HG02588 (cell line): ENCODE data around the gene TACC2.
"Not testable (repeated sequence)": the region's sequence is repeated elsewhere in the genome, so short reads cannot be mapped to it uniquely, and the experiment has no call there.

Source experiments
- ATAC-seq: cut with Tn5 transposase; IDR thresholded peaks from one replicate; pipeline ENCODE4 v1.9.1; 2021; ENCODE audit warnings: mild to moderate bottlenecking, moderate library complexity; ENCODE audit not compliant: unreplicated experiment

TACC2 gene

DNA sequence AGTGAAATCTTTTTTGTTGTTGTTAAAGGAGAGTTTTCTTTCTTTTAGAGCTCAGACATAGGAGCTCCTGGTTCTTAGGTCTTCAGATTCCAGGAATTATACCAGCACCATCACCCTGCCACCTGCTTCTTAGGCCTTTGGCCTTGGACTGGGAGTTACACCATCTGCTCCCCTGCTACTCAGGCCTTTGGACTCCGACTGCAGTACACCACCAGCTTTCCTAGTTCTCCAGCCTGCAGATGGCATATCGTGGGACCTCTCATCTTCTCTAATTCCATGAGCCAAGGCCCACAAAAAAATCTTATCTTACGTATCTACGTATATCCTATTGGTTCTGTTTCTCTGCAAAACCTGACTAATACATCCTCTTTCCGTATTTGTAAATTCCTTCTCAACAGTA lies 5.1 kb upstream of the TACC2 start:
- no peak for ATAC-seq

DNA sequence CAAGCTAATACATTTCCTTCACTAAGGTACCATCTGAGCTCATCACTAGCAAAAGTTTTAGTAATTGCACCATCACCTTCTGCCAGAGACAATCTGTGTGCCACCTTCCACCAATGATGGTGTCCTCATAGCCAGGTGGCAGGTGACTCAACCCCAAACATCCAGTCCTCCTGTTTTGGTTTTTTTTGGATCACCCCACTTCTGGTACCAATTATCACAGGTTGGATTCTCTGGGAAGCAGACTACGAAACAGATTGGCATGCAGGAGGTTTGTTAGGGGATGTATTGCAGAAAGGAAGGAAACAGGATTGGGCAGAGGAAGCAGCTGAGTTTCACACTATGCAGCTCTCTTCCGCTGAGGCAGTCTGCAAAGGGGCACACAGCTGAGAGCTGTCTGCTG lies 4.5 kb upstream of the TACC2 start:
- no peak for ATAC-seq

DNA sequence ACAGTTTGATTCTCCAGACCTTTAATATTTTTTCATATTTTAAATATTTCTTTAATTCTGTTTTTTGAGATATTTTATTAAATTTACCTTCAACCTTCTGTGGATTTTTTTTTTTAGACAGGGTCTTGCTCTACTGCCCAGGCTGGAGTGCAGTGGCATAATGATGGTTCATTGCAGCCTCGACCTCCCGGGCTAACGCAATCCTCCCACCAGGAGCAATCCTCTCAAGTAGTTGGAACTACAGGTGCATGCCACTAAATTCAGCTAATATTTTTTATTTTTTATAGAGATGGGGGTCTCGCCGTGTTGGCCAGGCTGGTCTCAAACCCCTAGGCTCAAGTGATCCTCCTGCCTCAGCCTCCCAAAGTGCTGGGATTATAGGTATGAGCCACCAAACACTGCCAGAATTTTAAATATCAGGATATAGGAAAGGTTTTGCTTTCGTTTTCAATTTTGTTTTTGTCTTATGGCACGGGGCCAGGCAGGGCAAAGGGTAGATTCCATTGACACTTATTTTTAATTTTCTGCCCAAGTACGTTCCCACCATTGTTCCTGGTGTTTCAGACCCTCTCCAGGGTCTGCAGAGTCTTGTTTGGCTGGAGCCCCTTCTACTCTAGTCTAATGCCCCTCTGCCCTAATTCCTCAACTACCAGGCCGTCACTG lies 1.2 kb downstream of the TACC2 start:
- ATAC-seq = no peak

DNA sequence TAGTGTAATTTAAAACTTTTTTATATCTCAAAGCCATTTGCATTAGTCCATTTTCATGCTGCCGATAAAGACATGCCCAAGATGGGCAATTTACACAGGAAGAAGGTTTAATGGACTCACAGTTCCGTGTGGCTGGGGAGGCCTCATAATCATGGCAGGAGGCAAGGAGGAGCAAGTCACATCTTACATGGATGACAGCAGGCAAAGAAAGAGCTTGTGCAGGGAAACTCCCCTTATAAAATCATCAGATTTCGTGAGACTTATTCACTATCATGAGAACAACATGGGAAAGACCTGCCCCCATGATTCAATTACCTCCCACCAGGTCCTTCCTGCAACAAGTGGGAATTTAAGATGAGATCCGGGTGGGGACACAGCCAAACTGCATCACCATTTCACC lies 2.8 kb downstream of the TACC2 start:
- ATAC-seq = not testable (repeated sequence)

DNA sequence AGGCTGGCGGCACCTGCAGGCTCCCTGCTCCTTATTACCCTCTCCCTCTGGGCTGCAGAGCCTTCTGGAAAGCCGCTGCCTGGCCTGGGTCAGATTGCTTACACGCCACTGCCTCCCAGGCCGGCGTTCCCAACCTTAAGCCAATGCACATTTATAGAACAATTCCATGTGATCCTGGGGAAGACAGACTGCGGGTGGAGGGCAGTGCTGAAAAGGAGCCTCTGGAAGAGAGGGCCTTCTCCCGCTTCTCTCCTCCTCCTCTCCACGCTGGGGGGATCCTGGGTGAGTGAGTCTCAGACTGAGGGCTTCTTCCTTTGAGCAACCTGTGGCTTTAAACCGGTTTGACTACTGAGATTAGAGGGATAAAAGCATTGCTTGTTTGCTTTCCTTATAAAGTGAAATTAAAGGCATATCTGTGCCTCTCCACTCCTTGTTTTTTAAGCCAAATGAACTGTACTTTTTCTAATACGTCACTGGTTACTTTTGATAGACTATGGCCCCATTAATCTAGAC lies 5.5 kb downstream of the TACC2 start:
- no peak for ATAC-seq

DNA sequence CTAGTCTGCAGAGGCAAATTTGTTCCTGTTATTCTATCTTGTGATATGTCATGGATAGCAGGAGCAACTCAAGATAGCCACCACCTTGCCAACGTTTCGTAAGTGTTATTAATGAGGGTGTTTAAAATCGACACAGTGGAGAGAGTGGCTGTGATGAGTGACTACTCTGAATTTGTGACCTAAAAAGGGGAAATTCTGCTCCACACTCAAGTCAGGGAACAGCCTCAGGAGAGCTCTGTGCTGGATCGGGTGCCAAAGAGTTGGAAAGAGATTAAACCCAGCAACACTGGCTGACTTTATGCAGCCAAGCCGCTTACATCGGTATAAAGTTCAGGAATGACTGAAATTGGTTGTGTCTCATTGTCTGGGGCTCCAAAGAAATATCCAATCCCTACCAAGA lies 9.5 kb downstream of the TACC2 start:
- ATAC-seq = no peak

DNA sequence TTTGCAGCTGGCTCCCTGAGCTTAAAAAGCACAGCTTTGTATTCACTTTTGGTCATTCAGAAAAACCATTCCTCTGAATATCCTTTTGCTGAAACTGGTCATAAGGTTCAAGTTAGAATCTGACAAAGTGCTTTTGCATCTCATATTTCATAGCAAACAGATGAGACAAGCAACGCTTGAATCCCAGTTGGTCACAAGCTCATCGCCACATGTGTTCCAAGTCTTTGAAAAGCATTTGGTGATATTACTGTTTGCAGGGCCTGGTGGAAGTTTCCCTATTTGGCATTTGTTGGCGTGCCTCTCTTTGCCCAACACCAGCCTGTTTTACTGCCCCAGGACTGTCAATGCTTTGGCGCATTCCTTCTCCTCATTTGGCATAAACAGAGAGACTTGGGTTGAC lies 10.3 kb downstream of the TACC2 start:
- ATAC-seq = no peak

DNA sequence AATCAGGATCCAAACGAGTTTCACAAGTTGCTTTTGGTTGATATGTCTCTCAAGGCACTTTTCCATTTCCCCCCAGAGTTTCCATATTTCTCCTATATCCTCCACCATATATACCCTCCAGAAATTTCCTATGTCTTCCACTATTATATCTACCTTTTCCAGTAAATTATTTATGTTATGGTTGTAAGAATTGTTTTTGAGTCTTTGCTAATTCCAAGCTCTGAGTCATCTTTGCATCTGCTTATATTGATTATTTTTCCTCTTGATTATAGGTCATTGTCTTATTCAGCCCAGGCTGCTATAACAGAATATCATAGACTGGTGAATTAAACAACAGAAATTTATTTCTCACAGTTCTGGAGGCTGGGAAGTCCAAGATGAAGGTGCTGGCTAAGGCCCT lies 12.7 kb downstream of the TACC2 start:
- ATAC-seq = no peak

DNA sequence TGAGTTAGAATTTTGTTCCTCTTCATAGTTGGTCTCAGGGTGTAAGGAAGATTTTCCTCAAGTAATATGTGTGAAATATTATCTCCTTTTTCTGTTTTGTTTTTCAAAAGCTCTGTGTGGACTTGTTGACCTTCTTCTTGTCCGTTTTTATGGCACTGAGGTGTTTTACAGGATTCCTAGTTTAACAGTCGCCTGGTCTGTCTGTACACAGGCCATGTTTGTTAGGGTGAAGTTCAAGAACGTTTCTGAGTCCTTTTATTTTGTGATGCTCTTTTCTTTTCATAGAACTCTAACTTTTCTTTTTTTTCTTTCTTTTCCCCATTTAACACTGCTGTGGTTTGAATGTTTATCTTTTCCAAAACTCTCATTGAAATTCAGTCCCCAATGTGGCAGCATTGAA lies 18.5 kb downstream of the TACC2 start:
- ATAC-seq = no peak

DNA sequence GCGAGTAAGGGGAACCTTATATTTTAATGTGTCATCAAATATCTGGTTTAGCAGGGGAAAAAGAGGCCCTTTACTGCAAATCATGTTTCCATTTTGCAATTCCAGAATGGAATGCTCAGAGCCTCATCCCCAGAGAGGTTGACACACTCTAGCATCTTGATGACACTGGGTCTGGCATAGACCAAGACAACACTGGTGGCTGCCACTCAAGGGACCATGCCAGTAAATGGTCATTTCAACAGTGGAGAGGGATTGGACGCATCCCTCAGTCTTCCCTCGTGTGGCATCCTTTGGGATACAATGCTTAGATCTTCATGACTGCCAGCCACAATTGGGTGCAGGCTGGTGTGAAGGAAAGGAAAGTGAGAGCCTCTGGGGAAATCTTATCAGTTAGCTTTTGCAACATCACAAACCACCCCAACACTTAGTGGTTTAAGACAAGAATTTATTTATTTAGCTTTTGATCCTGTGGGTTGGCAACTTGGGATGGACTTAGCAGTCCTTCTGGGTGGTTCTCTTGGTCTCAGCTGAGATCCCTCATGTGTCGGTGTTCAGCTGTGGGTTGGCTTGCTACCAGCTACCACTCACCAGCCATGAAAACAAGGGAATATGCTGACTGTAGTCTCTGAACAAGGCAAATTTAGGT lies 21.6 kb downstream of the TACC2 start:
- no peak for ATAC-seq

DNA sequence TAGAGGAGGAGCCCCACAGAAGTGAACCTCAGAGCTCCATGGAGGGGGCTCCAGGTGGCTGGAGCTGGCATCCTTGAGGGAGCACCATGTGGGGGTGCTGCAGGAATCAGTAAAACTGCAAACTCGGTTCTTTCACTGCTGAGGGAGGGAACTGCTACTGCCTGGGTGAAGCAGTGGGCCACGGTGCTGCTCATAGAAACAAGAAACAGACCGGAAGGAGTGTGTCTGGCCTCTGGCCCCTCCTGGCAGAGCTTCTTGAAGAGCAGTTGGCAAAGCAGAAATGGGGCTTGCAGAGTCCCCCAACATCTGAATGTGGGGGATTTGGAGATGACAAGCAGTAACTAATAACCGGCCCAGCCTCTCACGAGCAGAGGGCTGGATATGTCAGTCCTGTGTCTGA lies 23.8 kb downstream of the TACC2 start:
- no peak for ATAC-seq

DNA sequence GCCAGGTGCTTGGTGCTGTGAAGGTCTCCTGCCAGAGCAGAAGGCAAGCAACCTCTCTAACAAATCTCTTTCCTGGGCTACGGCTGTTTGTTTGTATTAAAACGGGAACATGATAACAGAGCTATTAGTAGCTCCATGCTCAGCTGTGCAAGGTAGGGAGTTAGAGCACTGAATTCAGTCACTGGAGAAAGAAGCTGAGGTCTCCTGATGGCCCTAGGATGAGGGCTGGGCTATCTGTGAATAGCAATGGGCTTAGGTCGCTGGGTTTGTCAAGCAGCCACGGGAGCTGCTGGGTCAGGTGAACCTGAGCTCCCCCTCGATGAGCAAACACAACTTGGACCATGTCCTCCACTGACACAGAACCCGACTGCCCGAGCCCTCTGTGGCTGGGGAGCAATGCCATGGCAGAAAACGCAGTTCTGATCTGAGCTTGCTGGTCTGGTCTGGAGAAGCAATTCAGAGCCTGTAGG lies 24.4 kb downstream of the TACC2 start:
- no peak for ATAC-seq

DNA sequence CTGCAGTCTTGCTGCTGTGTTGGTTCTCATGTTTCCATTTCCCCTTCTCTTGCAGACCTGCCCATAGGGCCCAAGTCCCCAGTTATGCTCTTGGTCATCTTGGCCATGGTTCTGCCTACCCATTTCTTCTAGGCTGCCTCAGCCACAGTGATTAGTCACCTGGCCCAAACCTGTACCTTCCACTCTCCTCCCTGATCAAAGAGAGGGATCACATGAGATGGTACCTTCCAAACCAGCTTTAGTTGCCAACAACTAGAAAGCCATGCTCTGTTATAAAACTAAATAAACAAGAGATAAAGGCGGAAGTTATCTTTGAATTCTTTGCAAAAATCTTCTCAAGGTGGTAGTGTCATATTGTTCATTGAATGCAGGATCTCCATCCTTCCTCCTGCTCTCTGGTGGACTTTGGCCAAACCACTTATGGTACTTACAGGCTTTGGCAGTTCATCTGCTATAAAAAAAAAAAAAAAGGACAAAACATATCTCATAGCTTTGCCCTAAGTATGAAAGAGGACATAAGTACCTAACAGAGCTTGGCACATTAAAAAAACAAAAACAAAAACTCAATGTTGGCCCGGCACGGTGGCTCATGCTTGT lies 25.8 kb downstream of the TACC2 start:
- no peak for ATAC-seq

DNA sequence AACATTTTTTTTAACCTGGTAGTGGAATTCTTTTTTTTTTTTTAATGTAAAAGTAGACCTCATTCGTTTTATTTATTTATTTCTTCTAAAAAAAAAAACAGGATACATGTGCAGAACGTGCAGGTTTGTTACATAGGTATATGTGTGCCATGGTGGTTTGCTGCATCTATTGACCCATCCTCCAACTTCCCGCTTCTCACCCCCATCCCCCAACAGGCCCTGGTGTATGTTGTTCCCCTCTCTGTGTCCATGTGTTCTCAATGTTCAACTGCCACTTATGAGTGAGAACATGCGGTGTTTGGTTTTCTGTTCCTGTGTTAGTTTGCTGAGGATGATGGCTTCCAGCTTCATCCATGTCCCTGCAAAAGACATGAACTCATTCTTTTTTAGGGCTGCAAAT lies 29.0 kb downstream of the TACC2 start:
- not testable (repeated sequence) for ATAC-seq

DNA sequence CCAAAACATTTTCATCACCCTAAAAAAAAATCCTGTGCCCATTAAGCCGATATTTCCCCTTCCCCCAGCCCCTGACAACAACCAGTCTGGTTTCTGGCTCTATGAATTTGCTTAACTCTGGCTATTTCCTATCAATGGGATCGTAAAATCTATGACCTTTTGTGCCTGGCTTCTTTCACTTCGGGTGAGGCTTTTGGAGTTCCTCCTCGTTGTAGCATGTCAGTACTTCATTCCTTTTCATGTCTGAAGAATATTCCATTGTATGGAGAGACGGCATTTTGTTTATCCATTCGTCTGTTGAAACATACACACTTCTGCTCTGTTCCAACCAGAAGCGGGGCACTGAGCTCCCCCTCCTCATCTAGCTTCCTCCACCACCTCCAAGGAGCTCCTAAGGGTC lies 29.5 kb downstream of the TACC2 start:
- no peak for ATAC-seq

DNA sequence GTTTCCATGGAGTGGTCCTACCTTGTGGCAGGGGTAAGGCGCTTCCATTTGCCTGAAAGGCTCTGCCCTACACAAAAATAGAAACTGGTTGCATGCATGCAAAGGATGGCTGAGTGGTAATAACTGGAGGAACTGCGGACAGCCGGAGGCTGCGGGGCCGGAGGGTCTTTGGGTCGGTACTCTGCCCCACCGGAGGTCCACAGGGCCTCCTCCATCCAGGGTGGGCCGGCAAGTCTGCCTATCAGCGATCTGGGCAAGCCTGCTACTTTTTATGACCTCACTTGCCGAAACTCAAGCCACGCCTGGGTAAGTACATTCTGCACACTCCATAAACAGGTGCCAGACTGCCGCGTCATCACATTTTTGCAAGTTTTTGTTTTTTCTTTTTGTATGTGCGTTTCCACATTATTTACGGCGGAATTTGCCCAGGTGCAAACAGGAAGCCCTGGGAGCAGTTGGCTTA lies 30.0 kb downstream of the TACC2 start:
- ATAC-seq = no peak

DNA sequence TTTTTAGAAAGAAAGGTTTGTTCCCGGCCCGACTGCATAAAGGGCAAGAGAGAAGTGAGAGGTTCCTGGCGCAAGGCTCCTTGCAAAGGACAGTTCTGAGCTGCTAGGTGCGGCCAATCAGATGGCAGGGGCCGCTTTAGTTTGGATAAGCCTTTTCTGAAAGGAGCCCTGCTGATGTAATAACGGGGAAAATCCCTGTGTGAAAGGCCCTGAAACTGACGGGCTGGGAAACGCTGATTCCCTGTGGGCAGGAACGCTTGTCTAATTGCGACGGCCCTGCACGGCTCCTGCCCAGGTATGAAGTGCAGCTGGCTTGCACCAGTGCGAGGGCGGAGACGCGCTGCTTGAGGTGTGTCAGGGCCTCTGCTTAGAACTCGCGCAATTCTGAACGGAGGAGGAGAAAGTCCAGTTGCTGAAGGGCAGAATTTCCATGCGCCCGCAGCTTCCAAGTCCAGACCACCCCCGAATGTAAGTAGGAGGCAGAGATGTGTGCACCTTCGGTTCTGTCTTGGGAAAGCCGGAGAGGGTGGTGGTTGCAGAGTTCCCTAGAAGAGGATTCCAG lies 30.5 kb downstream of the TACC2 start:
- ATAC-seq = no peak

DNA sequence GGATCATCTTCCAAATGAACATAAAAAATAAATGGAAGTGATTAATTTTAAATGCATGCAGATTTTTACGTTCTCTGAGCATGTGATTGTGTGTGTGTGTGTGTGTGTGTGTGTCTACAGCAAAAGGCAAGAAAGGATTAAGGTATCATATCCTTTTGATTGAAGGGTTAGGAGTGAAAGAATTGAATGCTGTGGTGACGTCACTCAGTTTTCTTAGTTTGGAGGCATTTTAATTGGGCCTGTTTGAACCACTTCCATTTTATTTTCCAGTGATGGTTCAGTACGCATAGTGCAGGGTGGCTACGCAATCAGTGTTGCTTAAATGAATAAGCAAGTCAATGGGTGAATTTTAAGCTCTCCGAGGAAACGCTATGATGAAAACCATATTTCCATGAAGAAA lies 31.3 kb downstream of the TACC2 start:
- no peak for ATAC-seq

DNA sequence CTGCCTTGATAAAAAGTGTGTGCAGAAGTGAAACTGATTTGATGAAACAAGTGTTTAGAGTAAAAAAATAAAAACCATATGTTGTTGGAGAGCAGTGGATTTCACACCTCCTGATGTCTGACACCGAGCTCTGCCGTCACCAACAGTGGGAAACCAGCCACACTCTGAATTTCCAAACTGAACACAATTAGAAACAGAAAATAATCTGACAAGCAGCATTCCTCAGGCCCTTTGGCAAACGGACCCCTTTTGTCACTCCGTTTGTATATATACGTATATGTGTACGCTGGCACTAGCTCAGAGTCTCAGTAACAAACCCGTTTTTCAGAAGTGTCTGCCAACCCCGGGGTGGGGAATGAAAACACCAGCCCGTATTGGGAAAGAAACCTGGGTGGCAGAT lies 32.4 kb downstream of the TACC2 start:
- no peak for ATAC-seq

DNA sequence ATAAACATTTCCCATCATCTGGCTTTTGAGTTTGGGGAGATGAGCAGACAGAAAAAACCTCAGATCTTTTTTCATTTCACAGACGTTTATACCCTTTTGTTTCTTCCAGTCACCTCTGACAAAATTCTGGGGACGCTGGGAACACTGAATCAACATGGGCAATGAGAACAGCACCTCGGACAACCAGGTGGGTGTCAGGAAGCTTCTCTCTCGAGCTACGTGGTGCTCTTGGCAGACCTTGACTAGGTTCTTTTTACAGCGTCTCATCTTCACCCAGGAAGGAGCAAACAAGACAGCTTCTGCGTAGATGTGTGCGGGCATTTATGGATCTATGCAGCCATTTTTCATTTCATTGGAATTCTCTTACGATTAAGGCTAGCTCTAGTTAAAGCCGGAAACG lies 32.9 kb downstream of the TACC2 start:
- no peak for ATAC-seq

DNA sequence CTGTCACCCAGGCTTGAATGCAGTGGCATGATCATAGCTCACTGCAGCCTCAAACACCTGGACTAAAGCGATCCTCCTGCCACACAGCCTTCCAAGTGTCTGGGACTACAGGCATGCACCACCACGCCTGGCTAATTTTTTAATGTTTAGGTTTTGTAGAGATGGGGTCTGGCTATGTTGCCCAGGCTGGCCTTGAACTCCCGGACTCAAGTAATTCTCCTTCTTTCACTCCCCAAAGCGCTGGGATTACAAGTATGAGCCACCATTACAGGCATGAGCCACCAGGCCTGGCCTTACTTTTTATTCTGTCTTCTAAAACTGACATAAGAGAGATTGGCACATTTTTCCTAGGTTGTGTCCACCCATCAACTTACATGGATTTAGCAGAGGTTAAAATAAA lies 33.3 kb downstream of the TACC2 start:
- ATAC-seq = no peak

DNA sequence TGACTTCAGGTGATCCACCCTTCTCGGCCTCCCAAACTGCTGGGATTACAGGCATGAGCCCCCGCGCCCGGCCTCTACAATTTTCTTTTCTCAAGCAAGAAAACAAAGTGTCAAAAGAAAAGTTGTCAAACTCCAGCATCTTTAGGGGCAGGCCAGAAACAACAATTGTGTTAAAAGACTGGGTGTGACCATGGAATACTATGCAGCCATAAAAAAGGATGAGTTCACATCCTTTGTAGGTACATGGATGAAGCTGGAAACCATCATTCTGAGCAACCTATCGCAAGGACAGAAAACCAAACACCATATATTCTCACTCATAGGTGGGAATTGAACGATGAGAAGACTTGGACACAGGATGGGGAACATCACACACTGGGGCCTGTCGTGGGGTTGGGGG lies 34.3 kb downstream of the TACC2 start:
- ATAC-seq = not testable (repeated sequence)
